ENCODE measurements around the gene ZNF202. TPM values are rescaled to one million over a fixed set of nuclear protein-coding genes. Genes with fewer than 3 reads are reported as not detected.
A peak's percentile ranks its signal among the peaks of the same experiment; 100 is the strongest.
"Not testable (repeated sequence)": the region's sequence is repeated elsewhere in the genome, so short reads cannot be mapped to it uniquely, and the experiment has no call there.

Gene ZNF202
- total and polyA plus RNA-seq, 4 donors, result 10.7 to 15.0 (median 12.5) TPM

DNA sequence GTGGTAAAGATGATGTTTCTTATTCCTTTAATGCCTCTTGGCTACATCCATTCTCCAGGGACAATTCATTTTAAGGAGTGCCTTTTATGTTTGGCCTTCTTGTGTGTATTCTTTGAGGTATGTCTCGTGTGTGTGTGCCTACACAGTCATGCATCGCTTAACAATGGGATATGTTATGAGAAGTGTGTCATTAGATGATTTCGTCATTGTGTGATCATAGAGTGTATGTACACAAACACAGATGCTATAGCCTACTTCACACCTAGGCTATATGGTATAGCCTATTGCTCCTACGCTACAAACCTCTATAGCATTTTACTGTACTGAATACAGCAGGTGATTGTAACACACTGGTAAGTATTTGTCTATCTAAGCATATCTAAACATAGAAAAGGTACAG is 23.0 kb downstream of the ZNF202 start:
- no CpG with 5 or more reads among the region's 4 CpGs for WGBS (ENCODE audit: insufficient coverage)
- Histone ChIP-seq H3K27me3 (ENCODE audit: control insufficient read depth, insufficient read depth, low read length) (no peaks in the 10 kb centered on the region), H3K27ac (ENCODE audit: low read depth, low read length) (no peak overlapping the region), H3K36me3 (ENCODE audit: control insufficient read depth, insufficient read depth, low read length) (peaks cover 4% of the 10 kb centered on the region), H3K4me3 (ENCODE audit: low read depth, low read length) (no peak overlapping the region), H3K4me1 (ENCODE audit: control insufficient read depth, insufficient read depth, low read length) (no peaks in the 10 kb centered on the region), H3K9me3 (ENCODE audit: control insufficient read depth, insufficient read depth, low read length) (no peaks in the 10 kb centered on the region)
- no peak for DNase-seq (ENCODE audit: low read depth in 4 of 6, low spot score in 6 of 6)

DNA sequence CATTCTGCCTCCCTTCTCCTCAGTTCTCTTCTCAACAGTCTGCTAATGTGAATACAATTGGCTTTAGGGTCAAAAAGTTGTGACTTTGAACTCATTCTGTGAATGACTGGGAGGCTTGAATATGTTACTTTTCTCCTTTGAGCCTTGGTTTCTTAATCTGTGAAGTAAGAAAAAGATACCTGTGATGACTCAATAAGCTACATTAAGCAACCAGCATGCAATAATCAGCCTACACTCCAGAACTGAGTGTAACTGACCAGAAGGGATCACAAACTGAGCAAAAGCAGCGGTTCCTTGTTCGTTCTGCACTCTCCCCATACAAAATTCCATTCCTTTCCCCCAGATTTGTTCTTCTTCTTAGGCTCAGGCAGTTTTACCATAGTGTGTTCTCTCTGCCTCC is 23.4 kb downstream of the ZNF202 start:
- Histone ChIP-seq H3K27ac (ENCODE audit: low read depth, low read length) (no peak overlapping the region), H3K9me3 (ENCODE audit: control insufficient read depth, insufficient read depth, low read length) (no peaks in the 10 kb centered on the region), H3K36me3 (ENCODE audit: control insufficient read depth, insufficient read depth, low read length) (peaks cover 4% of the 10 kb centered on the region), H3K4me3 (ENCODE audit: low read depth, low read length) (no peak overlapping the region), H3K4me1 (ENCODE audit: control insufficient read depth, insufficient read depth, low read length) (no peaks in the 10 kb centered on the region), H3K27me3 (ENCODE audit: control insufficient read depth, insufficient read depth, low read length) (no peaks in the 10 kb centered on the region)
- WGBS (ENCODE audit: insufficient coverage), result 70% methylated on average over 2 of the region's 2 CpGs
- no peak for DNase-seq (ENCODE audit: low read depth in 4 of 6, low spot score in 6 of 6)

DNA sequence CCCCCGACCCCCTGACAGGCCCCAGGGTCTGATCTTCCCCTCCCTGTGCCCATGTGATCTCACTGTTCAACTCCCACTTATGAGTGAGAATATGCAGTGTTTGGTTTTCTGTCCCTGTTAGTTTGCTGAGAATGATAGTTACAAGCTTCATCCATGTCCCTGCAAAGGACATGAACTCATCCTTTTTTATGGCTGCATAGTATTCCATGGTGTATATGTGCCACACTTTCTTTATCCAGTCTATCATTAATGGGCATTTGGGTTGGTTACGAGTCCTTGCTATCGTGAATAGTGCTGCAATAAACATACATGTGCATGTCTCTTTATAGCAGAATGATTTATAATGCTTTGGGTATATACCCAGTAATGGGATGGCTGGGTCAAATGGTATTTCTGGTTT is 28.8 kb downstream of the ZNF202 start:
- not testable (repeated sequence) for H3K4me3 ChIP-seq (ENCODE audit: low read depth, low read length); H3K36me3 ChIP-seq (ENCODE audit: control insufficient read depth, insufficient read depth, low read length); H3K4me1 ChIP-seq (ENCODE audit: control insufficient read depth, insufficient read depth, low read length); H3K9me3 ChIP-seq (ENCODE audit: control insufficient read depth, insufficient read depth, low read length); H3K27ac ChIP-seq (ENCODE audit: low read depth, low read length); DNase-seq (ENCODE audit: low read depth in 4 of 6, low spot score in 6 of 6); H3K27me3 ChIP-seq (ENCODE audit: control insufficient read depth, insufficient read depth, low read length)
- no CpG with 5 or more reads among the region's 3 CpGs for WGBS (ENCODE audit: insufficient coverage)

- Histone ChIP-seq H3K4me1 (ENCODE audit: control insufficient read depth, insufficient read depth, low read length) (no peaks in the 10 kb centered on the region), H3K4me3 (ENCODE audit: low read depth, low read length) (no peak overlapping the region), H3K9me3 (ENCODE audit: control insufficient read depth, insufficient read depth, low read length) (no peaks in the 10 kb centered on the region), H3K27ac (ENCODE audit: low read depth, low read length) (no peak overlapping the region), H3K36me3 (ENCODE audit: control insufficient read depth, insufficient read depth, low read length) (no peaks in the 10 kb centered on the region), H3K27me3 (ENCODE audit: control insufficient read depth, insufficient read depth, low read length) (no peaks in the 10 kb centered on the region)
- peak; percentile 59 to 96 (median 73) for DNase-seq (ENCODE audit: low read depth in 4 of 6, low spot score in 6 of 6)
- WGBS (ENCODE audit: insufficient coverage), result no CpG with 5 or more reads among the region's 8 CpGs
Observed at GRCh38 chr11:123707606-123708205, 33.8 kb downstream of the ZNF202 start.

- Histone ChIP-seq H3K9me3 (ENCODE audit: control insufficient read depth, insufficient read depth, low read length) (no peaks in the 10 kb centered on the region), H3K36me3 (ENCODE audit: control insufficient read depth, insufficient read depth, low read length) (no peaks in the 10 kb centered on the region), H3K27ac (ENCODE audit: low read depth, low read length) (no peak overlapping the region), H3K27me3 (ENCODE audit: control insufficient read depth, insufficient read depth, low read length) (no peaks in the 10 kb centered on the region), H3K4me3 (ENCODE audit: low read depth, low read length) (no peak overlapping the region), H3K4me1 (ENCODE audit: control insufficient read depth, insufficient read depth, low read length) (no peaks in the 10 kb centered on the region)
- no CpG with 5 or more reads among the region's 3 CpGs for WGBS (ENCODE audit: insufficient coverage)
- no peak for DNase-seq (ENCODE audit: low read depth in 4 of 6, low spot score in 6 of 6)
Observed at GRCh38 chr11:123707206-123707605, 34.3 kb downstream of the ZNF202 start.

- H3K27ac ChIP-seq (ENCODE audit: low read depth, low read length), result no peak overlapping the region
- 95% methylated on average over 2 of the region's 3 CpGs for WGBS (ENCODE audit: insufficient coverage)
- H3K4me1 ChIP-seq (ENCODE audit: control insufficient read depth, insufficient read depth, low read length), result no peaks in the 10 kb centered on the region
- no peaks in the 10 kb centered on the region for H3K27me3 ChIP-seq (ENCODE audit: control insufficient read depth, insufficient read depth, low read length)
- DNase-seq (ENCODE audit: low read depth in 4 of 6, low spot score in 6 of 6), result no peak
- H3K4me3 ChIP-seq (ENCODE audit: low read depth, low read length), result no peak overlapping the region
- H3K36me3 ChIP-seq (ENCODE audit: control insufficient read depth, insufficient read depth, low read length), result no peaks in the 10 kb centered on the region
- H3K9me3 ChIP-seq (ENCODE audit: control insufficient read depth, insufficient read depth, low read length), result no peaks in the 10 kb centered on the region
Observed at GRCh38 chr11:123704341-123704740, 37.1 kb downstream of the ZNF202 start.

GRCh38 chr11:123702696-123703095 is 38.8 kb downstream of the ZNF202 start:
- no peaks in the 10 kb centered on the region for H3K4me1 ChIP-seq (ENCODE audit: control insufficient read depth, insufficient read depth, low read length)
- H3K36me3 ChIP-seq (ENCODE audit: control insufficient read depth, insufficient read depth, low read length), result no peaks in the 10 kb centered on the region
- no peak overlapping the region for H3K27ac ChIP-seq (ENCODE audit: low read depth, low read length)
- H3K9me3 ChIP-seq (ENCODE audit: control insufficient read depth, insufficient read depth, low read length), result no peaks in the 10 kb centered on the region
- H3K27me3 ChIP-seq (ENCODE audit: control insufficient read depth, insufficient read depth, low read length), result no peaks in the 10 kb centered on the region
- no peak for DNase-seq (ENCODE audit: low read depth in 4 of 6, low spot score in 6 of 6)
- no peak overlapping the region for H3K4me3 ChIP-seq (ENCODE audit: low read depth, low read length)
- 79% methylated on average over 2 of the region's 2 CpGs for WGBS (ENCODE audit: insufficient coverage)

DNA sequence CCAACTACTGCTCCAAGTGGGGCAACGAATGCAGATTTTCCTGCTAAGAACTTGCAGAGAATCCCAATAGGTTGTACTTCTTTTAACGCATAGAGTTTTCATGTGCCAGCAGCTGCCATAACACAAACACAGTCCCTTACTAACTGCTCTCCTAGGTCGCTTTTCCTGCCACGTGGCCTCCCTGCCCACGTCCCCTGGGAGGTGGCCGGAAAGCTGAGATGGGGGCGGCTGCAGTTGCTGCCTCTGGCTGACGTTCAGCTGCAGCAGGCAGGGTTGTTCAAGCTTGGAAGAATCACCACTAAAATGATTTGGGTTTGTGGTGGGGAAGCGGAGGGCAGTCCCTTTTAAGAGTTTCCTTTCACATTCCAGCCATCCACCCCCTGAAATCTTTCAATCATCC is 39.3 kb downstream of the ZNF202 start:
- Histone ChIP-seq H3K27ac (ENCODE audit: low read depth, low read length) (no peak overlapping the region), H3K9me3 (ENCODE audit: control insufficient read depth, insufficient read depth, low read length) (no peaks in the 10 kb centered on the region), H3K4me1 (ENCODE audit: control insufficient read depth, insufficient read depth, low read length) (no peaks in the 10 kb centered on the region), H3K4me3 (ENCODE audit: low read depth, low read length) (no peak overlapping the region), H3K27me3 (ENCODE audit: control insufficient read depth, insufficient read depth, low read length) (no peaks in the 10 kb centered on the region), H3K36me3 (ENCODE audit: control insufficient read depth, insufficient read depth, low read length) (no peaks in the 10 kb centered on the region)
- 42% methylated on average over 7 of the region's 9 CpGs for WGBS (ENCODE audit: insufficient coverage)
- DNase-seq (ENCODE audit: low read depth in 4 of 6, low spot score in 6 of 6), result no peak

GRCh38 chr11:123700772-123701171 is 40.7 kb downstream of the ZNF202 start:
- no peak for DNase-seq (ENCODE audit: low read depth in 4 of 6, low spot score in 6 of 6)
- H3K4me1 ChIP-seq (ENCODE audit: control insufficient read depth, insufficient read depth, low read length), result no peaks in the 10 kb centered on the region
- H3K27me3 ChIP-seq (ENCODE audit: control insufficient read depth, insufficient read depth, low read length), result no peaks in the 10 kb centered on the region
- H3K36me3 ChIP-seq (ENCODE audit: control insufficient read depth, insufficient read depth, low read length), result no peaks in the 10 kb centered on the region
- 95% methylated on average over 3 of the region's 3 CpGs for WGBS (ENCODE audit: insufficient coverage)
- no peak overlapping the region for H3K4me3 ChIP-seq (ENCODE audit: low read depth, low read length)
- H3K9me3 ChIP-seq (ENCODE audit: control insufficient read depth, insufficient read depth, low read length), result no peaks in the 10 kb centered on the region
- no peak overlapping the region for H3K27ac ChIP-seq (ENCODE audit: low read depth, low read length)

DNA sequence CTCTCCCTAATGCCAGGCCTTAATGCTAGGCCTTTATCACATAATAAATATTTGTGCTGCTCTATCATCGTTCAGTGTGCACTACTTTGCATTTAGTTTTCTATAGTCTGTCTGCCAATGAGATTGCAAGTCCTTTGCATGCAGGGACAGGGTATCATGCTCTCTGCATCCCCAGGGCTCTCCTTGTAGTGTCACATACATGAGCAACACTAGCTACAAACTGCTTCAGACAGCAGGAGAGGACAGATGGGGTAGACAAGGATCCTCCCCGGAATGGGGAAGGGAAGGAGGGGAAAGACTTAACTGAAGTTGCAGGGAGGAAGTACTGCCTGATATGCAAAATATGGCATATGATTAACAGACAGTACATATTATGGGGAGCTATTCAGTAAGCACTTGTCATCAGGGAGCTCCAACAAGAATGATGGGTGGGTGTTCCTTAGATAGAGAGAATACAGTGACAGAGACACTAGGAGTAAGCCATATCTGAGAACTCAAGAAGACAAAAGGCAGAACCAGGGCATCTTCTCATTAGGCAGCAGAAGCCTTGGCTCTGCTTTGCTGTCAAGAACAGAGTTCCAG is 42.8 kb downstream of the ZNF202 start:
- Histone ChIP-seq H3K4me3 (ENCODE audit: low read depth, low read length) (no peak overlapping the region), H3K27ac (ENCODE audit: low read depth, low read length) (no peak overlapping the region), H3K9me3 (ENCODE audit: control insufficient read depth, insufficient read depth, low read length) (no peaks in the 10 kb centered on the region), H3K36me3 (ENCODE audit: control insufficient read depth, insufficient read depth, low read length) (no peaks in the 10 kb centered on the region), H3K4me1 (ENCODE audit: control insufficient read depth, insufficient read depth, low read length) (no peaks in the 10 kb centered on the region), H3K27me3 (ENCODE audit: control insufficient read depth, insufficient read depth, low read length) (no peaks in the 10 kb centered on the region)
- WGBS (ENCODE audit: insufficient coverage), result 100% methylated on average over 1 of the region's 2 CpGs
- DNase-seq (ENCODE audit: low read depth in 4 of 6, low spot score in 6 of 6), result peak in 1 of 6 donors; percentile 16

Data from spinal cord (tissue), 10 donors.